HFFc6 (cell line): Measurements from ENCODE around the gene ITPR3. TPM values are rescaled to one million over a fixed set of nuclear protein-coding genes. Genes with fewer than 3 reads are reported as not detected.

Experiments
- DNase-seq: peaks from one replicate; pipeline ENCODE4 v3.0.0-alpha.2; 2018
- H3K27ac Mint-ChIP-seq: 2 replicates; pipeline ENCODE4 v1.8.0; 2020; ENCODE audit warnings: mild to moderate bottlenecking, mixed read lengths
- H3K27me3 Mint-ChIP-seq: 2 replicates; pipeline ENCODE4 v1.8.0; 2021; ENCODE audit warnings: mild to moderate bottlenecking, moderate library complexity, mixed read lengths; ENCODE audit not compliant: insufficient read depth
- H3K36me3 Mint-ChIP-seq: 2 replicates; pipeline ENCODE4 v1.8.0; 2021; ENCODE audit warnings: low read depth, mixed read lengths
- H3K4me1 Mint-ChIP-seq: 2 replicates; pipeline ENCODE4 v1.8.0; 2020; ENCODE audit warnings: low read depth, mixed read lengths
- H3K4me3 Mint-ChIP-seq: 2 replicates; pipeline ENCODE4 v1.8.0; 2020; ENCODE audit warnings: mild to moderate bottlenecking, moderate library complexity, mixed read lengths
- H3K9me3 Mint-ChIP-seq: 2 replicates; pipeline ENCODE4 v1.8.0; 2020; ENCODE audit warnings: mild to moderate bottlenecking, mixed read lengths
- total RNA-seq, 6 experiments: library from RNA; stranded (reverse); fragmentation: NEBNext Ultra II Directional; extraction: Animal tissue kit (Norgen Biotek cat#: 25700); gene quantifications; 2 replicates in 1 of 6; 3 replicates in 5 of 6; pipeline ENCODE4 v1.2.3, GENCODE V29; 2021
- TF ChIP-seq, protein P1 (sequence below): fragments of 200-600 bp; sonication (generic); IDR thresholded peaks from 2 replicates; pipeline ENCODE4 v1.5.0; 2021; ENCODE audit warnings: antibody characterized with exemption, mild to moderate bottlenecking

The ITPR3 gene
- total RNA-seq, 6 experiments from 2014 or later: 20.2 to 30.3 (median 26.9) TPM

DNA sequence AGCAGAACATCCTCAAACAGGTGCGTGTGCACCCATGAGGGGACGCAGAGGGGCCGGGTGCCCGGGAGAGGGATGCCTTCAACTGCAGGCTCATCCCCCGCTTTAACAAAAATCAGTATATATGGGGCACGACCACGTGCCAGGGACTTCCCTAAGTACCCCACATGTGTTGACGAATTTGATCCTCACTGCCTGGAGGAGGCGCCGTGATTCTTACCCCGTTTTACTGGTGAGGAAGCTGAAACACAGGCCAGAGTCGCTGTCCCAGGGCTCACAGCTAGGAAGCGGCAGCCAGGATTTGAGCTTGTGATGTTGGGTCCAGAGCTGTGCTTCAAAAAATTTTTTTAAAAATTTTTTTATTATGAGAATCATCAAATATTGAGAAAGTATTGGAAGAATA, 44.8 kb downstream of the ITPR3 start:
- H3K4me1 Mint-ChIP-seq: peaks cover 6% of the 10 kb centered on the region; the same call in 1 of the 2 replicates
- H3K27ac Mint-ChIP-seq: no peak overlapping the region
- H3K27me3 Mint-ChIP-seq: peaks cover 1% of the 10 kb centered on the region
- H3K4me3 Mint-ChIP-seq: no peak overlapping the region
- no peak for DNase-seq
- no peaks in the 10 kb centered on the region; the same call in none of the 2 replicates for H3K36me3 Mint-ChIP-seq
- TF ChIP-seq, protein P1, sequence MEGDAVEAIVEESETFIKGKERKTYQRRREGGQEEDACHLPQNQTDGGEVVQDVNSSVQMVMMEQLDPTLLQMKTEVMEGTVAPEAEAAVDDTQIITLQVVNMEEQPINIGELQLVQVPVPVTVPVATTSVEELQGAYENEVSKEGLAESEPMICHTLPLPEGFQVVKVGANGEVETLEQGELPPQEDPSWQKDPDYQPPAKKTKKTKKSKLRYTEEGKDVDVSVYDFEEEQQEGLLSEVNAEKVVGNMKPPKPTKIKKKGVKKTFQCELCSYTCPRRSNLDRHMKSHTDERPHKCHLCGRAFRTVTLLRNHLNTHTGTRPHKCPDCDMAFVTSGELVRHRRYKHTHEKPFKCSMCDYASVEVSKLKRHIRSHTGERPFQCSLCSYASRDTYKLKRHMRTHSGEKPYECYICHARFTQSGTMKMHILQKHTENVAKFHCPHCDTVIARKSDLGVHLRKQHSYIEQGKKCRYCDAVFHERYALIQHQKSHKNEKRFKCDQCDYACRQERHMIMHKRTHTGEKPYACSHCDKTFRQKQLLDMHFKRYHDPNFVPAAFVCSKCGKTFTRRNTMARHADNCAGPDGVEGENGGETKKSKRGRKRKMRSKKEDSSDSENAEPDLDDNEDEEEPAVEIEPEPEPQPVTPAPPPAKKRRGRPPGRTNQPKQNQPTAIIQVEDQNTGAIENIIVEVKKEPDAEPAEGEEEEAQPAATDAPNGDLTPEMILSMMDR: 0 out of 2 replicates have a peak, but pooled peaks have one; percentile 6
- no peaks in the 10 kb centered on the region for H3K9me3 Mint-ChIP-seq

DNA sequence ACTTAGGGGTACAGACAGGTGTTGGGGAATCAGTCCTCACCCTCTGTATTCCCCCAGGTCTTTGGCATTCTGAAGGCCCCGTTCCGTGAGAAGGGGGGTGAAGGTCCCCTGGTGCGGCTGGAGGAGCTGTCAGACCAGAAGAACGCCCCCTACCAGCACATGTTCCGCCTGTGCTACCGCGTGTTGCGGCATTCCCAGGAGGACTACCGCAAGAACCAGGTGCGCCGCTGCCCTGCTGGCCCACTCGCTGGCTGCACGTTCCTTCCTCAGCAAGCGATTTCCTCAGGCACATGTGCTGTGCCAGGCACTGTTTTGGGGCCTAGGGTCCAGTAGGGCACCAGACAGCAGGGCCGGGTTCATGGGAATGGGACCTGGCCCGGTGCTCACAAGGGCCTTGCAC, 46.0 kb downstream of the ITPR3 start:
- TF ChIP-seq, protein P1: no peak
- DNase-seq: no peak
- Mint-ChIP-seq H3K36me3 (no peaks in the 10 kb centered on the region; the same call in none of the 2 replicates), H3K27me3 (peaks cover 1% of the 10 kb centered on the region), H3K4me3 (no peak overlapping the region), H3K4me1 (peaks cover 14% of the 10 kb centered on the region), H3K27ac (no peak overlapping the region), H3K9me3 (no peaks in the 10 kb centered on the region)

DNA sequence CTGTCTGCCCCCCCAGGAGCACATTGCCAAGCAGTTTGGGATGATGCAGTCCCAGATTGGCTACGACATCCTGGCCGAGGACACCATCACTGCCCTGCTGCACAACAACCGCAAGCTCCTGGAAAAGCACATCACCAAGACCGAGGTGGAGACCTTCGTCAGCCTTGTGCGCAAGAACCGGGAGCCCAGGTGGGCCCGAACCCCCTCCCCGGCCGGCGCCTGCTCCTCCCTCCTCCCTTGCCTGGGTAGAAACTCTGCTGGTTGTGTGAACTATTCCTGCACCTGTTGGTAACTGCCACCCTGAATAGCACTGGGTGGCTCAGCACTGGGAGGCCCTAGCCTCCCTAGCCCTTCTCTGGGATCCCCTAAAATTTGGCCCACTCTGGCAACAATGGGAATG, 46.7 kb downstream of the ITPR3 start:
- Mint-ChIP-seq H3K4me1 (peaks cover 18% of the 10 kb centered on the region), H3K9me3 (no peaks in the 10 kb centered on the region), H3K27ac (no peak overlapping the region), H3K27me3 (peaks cover 1% of the 10 kb centered on the region), H3K36me3 (no peaks in the 10 kb centered on the region; the same call in none of the 2 replicates), H3K4me3 (no peak overlapping the region)
- no peak for DNase-seq
- TF ChIP-seq, protein P1: no peak

DNA sequence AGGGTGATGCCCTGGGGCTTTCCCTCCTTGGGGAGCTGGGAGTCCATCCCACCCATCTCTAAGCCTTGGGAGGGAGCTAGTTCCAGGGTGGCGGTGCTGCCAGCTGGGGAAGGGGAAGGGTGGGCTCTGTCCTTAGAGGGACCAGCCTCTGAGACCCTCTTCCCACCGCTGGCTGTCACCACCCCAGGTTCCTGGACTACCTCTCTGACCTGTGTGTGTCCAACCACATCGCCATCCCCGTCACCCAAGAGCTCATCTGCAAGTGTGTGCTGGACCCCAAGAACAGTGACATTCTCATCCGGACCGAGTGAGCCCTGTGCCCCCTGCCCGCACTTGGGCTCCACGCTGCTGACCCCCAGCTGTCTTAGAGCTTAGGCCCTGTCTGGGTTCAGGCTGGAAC, 47.2 kb downstream of the ITPR3 start:
- Mint-ChIP-seq H3K4me3 (no peak overlapping the region), H3K36me3 (no peaks in the 10 kb centered on the region; the same call in none of the 2 replicates), H3K27me3 (peaks cover 1% of the 10 kb centered on the region), H3K9me3 (no peaks in the 10 kb centered on the region), H3K4me1 (peaks cover 23% of the 10 kb centered on the region), H3K27ac (no peak overlapping the region)
- TF ChIP-seq, protein P1: no peak
- DNase-seq: no peak

DNA sequence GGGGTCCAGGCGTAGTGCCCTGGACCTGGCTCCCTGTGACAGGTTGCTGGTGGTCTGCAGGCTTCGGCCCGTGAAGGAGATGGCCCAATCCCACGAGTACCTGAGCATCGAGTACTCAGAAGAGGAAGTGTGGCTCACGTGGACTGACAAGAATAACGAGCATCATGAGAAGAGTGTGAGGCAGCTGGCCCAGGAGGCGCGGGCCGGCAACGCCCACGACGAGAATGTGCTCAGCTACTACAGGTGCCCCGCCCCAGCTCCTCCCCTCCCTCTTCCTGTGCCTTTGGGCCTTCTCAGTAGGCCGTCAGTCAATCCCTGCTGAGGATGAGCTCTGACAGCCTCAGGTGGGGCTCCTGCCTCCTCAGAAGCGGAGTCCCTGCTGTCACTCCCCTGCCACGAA, 47.8 kb downstream of the ITPR3 start:
- TF ChIP-seq, protein P1: no peak
- Mint-ChIP-seq H3K4me3 (no peak overlapping the region), H3K9me3 (no peaks in the 10 kb centered on the region), H3K27me3 (peaks cover 1% of the 10 kb centered on the region), H3K4me1 (peaks cover 28% of the 10 kb centered on the region), H3K27ac (no peak overlapping the region), H3K36me3 (no peaks in the 10 kb centered on the region; the same call in none of the 2 replicates)
- no peak for DNase-seq
